ENCODE data around the gene EYA4. TPM values are rescaled to one million over a fixed set of nuclear protein-coding genes. Genes with fewer than 3 reads are reported as not detected.

Gene EYA4
- total RNA-seq, 1 donor from 2014 or later, result 21.4 TPM

GRCh38 chr6:133277228-133277899 lies 36.2 kb downstream of the EYA4 start:
- no peak overlapping the region for H3K27ac Mint-ChIP-seq

GRCh38 chr6:133277900-133278545 lies 36.9 kb downstream of the EYA4 start:
- TF ChIP-seq CTCF (IDR thresholded peaks at IDR 0.05; ENCODE audit: unreplicated experiment), result no peak
- Mint-ChIP-seq H3K4me3 (no peak overlapping the region), H3K27ac (no peak overlapping the region), H3K9me3 (peaks cover 9% of the 10 kb centered on the region), H3K4me1 (no peaks in the 10 kb centered on the region), H3K27me3 (ENCODE audit: low read depth) (peaks cover 5% of the 10 kb centered on the region), H3K36me3 (peaks cover 6% of the 10 kb centered on the region)
- DNase-seq (ENCODE audit: low spot score in 2 of 2, unreplicated experiment in 2 of 2), result no peak

More at GRCh38 chr6:133277228-133277899, 36.2 kb downstream of the EYA4 start:
- Mint-ChIP-seq H3K9me3 (peaks cover 9% of the 10 kb centered on the region), H3K4me3 (no peak overlapping the region), H3K36me3 (peaks cover 6% of the 10 kb centered on the region), H3K27me3 (ENCODE audit: low read depth) (peaks cover 5% of the 10 kb centered on the region), H3K4me1 (no peaks in the 10 kb centered on the region)
- no peak for DNase-seq (ENCODE audit: low spot score in 2 of 2, unreplicated experiment in 2 of 2)
- TF ChIP-seq CTCF (IDR thresholded peaks at IDR 0.05; ENCODE audit: unreplicated experiment), result no peak

GRCh38 chr6:133286765-133287164 lies 45.6 kb downstream of the EYA4 start:
- Mint-ChIP-seq H3K27me3 (ENCODE audit: low read depth) (no peaks in the 10 kb centered on the region), H3K27ac (no peak overlapping the region), H3K4me3 (no peak overlapping the region), H3K9me3 (peaks cover 14% of the 10 kb centered on the region), H3K36me3 (peaks cover 7% of the 10 kb centered on the region), H3K4me1 (peaks cover 19% of the 10 kb centered on the region)
- peak; percentile 22 for TF ChIP-seq CTCF (IDR thresholded peaks at IDR 0.05; ENCODE audit: unreplicated experiment)
- DNase-seq (ENCODE audit: low spot score in 2 of 2, unreplicated experiment in 2 of 2), result no peak

- no peaks in the 10 kb centered on the region for H3K27me3 Mint-ChIP-seq (ENCODE audit: low read depth)
- peaks cover 11% of the 10 kb centered on the region for H3K9me3 Mint-ChIP-seq
- no peak for DNase-seq (ENCODE audit: low spot score in 2 of 2, unreplicated experiment in 2 of 2)
- no peak for TF ChIP-seq CTCF (IDR thresholded peaks at IDR 0.05; ENCODE audit: unreplicated experiment)
- H3K27ac Mint-ChIP-seq, result no peak overlapping the region
- H3K4me1 Mint-ChIP-seq, result peaks cover 23% of the 10 kb centered on the region
- peaks cover 7% of the 10 kb centered on the region for H3K36me3 Mint-ChIP-seq
- no peak overlapping the region for H3K4me3 Mint-ChIP-seq
Measured at GRCh38 chr6:133288662-133289061, 47.5 kb downstream of the EYA4 start.

- Mint-ChIP-seq H3K9me3 (peaks cover 11% of the 10 kb centered on the region), H3K4me3 (no peak overlapping the region), H3K4me1 (peaks cover 23% of the 10 kb centered on the region), H3K27me3 (ENCODE audit: low read depth) (no peaks in the 10 kb centered on the region), H3K36me3 (peaks cover 7% of the 10 kb centered on the region), H3K27ac (no peak overlapping the region)
- TF ChIP-seq CTCF (IDR thresholded peaks at IDR 0.05; ENCODE audit: unreplicated experiment), result no peak
- DNase-seq (ENCODE audit: low spot score in 2 of 2, unreplicated experiment in 2 of 2), result no peak
Measured at GRCh38 chr6:133289733-133290306, 48.7 kb downstream of the EYA4 start.
